ENCODE results near the gene AAMP. TPM values are rescaled to one million over a fixed set of nuclear protein-coding genes. Genes with fewer than 3 reads are reported as not detected.
"Not testable (repeated sequence)": the region's sequence is repeated elsewhere in the genome, so short reads cannot be mapped to it uniquely, and the experiment has no call there.

AAMP gene
- total RNA-seq, 2 donors from 2014 or later, result 96.1 to 137 TPM

DNA sequence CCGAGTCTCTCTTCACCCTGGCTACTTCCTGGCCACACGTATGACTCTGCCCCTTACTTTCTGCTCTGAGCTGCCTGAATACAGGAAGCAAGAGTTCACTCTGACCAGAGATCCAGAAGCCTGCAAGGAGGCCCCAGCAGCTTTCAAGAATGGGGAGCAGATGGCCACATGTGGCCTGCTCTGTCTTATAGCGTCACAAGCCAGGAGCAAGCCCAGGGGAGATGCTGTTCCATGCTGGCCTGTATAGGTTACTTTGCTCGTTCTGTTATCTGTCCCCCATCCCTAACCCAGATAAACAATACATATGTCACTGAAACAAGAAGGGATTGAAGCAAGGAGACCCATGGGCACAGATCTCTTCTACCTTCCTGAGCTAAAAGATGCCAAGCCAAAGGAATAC, 4.6 kb upstream of the AAMP start:
- H3K27me3 ChIP-seq, result no peaks in the 10 kb centered on the region
- H3K4me1 ChIP-seq, result peaks cover 24% of the 10 kb centered on the region
- H3K4me3 ChIP-seq, result no peak overlapping the region
- no peaks in the 10 kb centered on the region for H3K9me3 ChIP-seq
- DNase-seq, result no peak
- H3K36me3 ChIP-seq, result peaks cover 40% of the 10 kb centered on the region
- H3K27ac ChIP-seq, result peak overlapping the region; percentile 82
- intact Hi-C loops (cut with DNase I), result no loop called here
- peak overlapping the region in 1 of 2 donors; percentile 51 for H3K9ac ChIP-seq (ENCODE audit: low read depth in 2 of 2, low read length in 2 of 2)
- TF ChIP-seq, protein P1, sequence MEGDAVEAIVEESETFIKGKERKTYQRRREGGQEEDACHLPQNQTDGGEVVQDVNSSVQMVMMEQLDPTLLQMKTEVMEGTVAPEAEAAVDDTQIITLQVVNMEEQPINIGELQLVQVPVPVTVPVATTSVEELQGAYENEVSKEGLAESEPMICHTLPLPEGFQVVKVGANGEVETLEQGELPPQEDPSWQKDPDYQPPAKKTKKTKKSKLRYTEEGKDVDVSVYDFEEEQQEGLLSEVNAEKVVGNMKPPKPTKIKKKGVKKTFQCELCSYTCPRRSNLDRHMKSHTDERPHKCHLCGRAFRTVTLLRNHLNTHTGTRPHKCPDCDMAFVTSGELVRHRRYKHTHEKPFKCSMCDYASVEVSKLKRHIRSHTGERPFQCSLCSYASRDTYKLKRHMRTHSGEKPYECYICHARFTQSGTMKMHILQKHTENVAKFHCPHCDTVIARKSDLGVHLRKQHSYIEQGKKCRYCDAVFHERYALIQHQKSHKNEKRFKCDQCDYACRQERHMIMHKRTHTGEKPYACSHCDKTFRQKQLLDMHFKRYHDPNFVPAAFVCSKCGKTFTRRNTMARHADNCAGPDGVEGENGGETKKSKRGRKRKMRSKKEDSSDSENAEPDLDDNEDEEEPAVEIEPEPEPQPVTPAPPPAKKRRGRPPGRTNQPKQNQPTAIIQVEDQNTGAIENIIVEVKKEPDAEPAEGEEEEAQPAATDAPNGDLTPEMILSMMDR (IDR thresholded peaks at IDR 0.05), result no peak

DNA sequence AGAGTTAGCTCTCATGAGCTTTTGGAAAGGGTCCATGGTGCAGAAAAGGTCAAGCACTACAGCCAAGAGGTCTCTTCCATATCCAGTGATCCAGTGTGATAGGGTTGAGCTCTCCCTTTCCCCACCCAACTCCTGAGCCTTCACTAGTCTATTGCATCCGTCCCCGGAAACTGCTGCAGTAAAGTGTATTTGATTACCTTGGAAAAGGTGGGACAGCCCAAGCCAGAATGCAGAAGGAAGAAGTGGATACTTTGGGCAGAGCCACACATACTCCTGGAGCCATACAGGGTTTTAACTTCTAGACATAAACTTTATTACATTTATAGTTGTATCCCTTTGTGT, 3.9 kb upstream of the AAMP start:
- intact Hi-C loops (cut with DNase I), result no loop called here
- TF ChIP-seq, protein P1 (IDR thresholded peaks at IDR 0.05), result no peak
- Histone ChIP-seq H3K4me3 (no peak overlapping the region), H3K4me1 (peaks cover 24% of the 10 kb centered on the region), H3K9ac (ENCODE audit: low read depth in 2 of 2, low read length in 2 of 2) (peak overlapping the region in 1 of 2 donors; percentile 51), H3K27ac (peak overlapping the region; percentile 82), H3K9me3 (no peaks in the 10 kb centered on the region), H3K36me3 (peaks cover 32% of the 10 kb centered on the region), H3K27me3 (no peaks in the 10 kb centered on the region)
- DNase-seq, result peak; percentile 74

DNA sequence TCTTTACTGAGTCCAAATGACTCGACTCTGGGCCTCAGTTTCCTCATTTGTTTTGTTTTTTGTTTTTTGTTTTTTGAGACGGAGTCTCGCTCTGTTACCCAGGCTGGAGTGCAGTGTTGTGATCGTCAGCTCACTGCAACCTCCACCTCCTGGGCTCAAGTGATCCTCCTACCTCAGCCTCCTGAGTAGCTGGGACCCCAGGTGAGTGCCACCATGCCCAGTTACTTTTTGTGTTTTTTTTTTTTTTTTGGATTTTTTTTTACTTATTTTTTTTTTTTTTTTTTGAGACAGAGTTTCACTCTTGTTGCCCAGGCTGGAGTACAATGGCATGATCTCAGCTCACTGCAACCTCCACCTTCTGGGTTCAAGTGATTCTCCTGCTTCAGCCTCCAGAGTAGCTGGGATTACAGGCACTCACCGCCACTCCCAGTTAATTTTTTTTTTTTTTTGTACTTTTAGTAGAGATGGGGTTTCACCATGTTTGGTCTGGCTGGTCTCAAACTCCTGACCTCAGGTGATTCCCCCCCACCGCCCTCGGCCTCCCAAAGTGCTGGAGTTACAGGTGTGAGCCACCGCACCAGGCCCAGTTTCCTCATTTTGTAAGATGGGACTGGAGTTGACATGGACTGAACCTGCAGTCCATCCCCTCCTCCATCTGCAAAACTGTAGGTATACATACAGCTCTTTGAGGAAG, 3.4 kb upstream of the AAMP start:
- intact Hi-C loops (cut with DNase I); H3K27me3 ChIP-seq; H3K4me3 ChIP-seq; H3K9me3 ChIP-seq; DNase-seq: not testable (repeated sequence)
- Histone ChIP-seq H3K27ac (peak overlapping the region; percentile 82), H3K4me1 (peaks cover 24% of the 10 kb centered on the region), H3K36me3 (peaks cover 27% of the 10 kb centered on the region), H3K9ac (ENCODE audit: low read depth in 2 of 2, low read length in 2 of 2) (peak overlapping the region in 1 of 2 donors; percentile 95)

DNA sequence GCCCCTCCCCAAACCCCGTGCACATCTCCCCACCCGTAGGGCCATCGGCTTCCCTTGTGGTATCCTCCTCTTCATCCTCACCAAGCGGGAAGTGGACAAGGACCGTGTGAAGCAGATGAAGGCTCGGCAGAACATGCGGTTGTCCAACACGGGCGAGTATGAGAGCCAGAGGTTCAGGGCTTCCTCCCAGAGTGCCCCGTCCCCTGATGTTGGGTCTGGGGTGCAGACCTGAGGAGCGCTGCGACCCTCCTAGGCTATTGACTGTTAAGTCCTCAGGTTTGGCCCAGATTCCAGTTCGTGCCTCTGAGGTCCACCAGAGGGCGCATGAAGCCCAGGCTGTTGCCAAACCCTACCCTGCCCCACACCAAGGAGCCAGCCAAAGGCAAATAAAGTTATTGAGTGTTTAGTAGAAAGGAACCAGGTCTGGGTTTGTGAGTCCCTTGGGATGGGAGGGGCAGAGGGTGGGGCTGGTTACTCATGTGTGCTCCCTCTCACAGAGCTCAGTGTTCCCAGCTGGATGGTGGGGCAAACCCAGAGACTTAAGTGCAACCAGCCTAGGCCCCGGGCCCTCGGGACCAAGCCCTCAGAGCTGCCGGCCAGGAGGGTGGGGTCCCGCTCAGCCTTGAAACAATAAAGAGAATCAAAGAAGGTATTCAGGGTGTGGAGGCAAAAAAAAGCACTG, 2.7 kb upstream of the AAMP start:
- intact Hi-C loops (cut with DNase I), result no loop called here
- DNase-seq, result peak; percentile 96
- H3K27ac ChIP-seq, result peak overlapping the region; percentile 82
- TF ChIP-seq, protein P1 (IDR thresholded peaks at IDR 0.05), result peak; percentile 85
- peaks cover 25% of the 10 kb centered on the region for H3K36me3 ChIP-seq
- no peaks in the 10 kb centered on the region for H3K27me3 ChIP-seq
- H3K9ac ChIP-seq (ENCODE audit: low read depth in 2 of 2, low read length in 2 of 2), result peak overlapping the region; percentile 45 to 95
- no peaks in the 10 kb centered on the region for H3K9me3 ChIP-seq
- H3K4me3 ChIP-seq, result no peak overlapping the region
- peaks cover 24% of the 10 kb centered on the region for H3K4me1 ChIP-seq

DNA sequence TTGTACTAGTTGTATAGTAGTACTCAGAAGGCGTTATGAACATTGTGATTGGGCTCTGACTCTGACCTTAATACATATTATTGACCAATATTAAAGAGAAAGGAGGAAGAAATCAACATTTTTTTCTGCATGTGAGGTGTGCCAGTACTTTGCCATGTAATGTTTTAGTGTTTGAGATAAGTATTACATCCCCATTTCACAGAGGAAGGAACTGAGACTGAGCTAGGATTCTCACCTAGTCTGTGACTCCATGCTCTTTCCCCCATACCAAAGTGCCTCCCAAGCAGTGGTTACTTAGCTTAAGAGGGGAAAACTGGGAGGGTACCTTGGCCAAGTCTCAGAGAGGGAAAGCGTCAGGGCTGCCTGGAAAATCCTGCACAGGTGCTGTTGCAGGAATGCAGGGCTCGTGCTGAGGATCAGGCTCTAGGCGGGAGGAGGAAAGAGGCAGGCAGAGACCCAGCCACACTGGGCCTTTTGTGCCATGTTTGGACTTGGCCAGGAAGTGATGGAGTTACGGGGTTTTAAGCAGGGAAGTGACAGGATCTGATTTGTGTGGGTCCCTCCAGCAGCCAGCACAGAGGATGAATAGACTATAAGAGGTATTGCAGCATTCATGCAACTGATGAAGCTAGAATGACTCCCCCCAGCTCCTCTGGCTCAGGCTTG, 2.1 kb upstream of the AAMP start:
- Histone ChIP-seq H3K36me3 (peaks cover 22% of the 10 kb centered on the region), H3K9ac (ENCODE audit: low read depth in 2 of 2, low read length in 2 of 2) (peak overlapping the region; percentile 45 to 95), H3K4me3 (peak overlapping the region; percentile 81), H3K4me1 (peaks cover 24% of the 10 kb centered on the region), H3K27me3 (no peaks in the 10 kb centered on the region), H3K9me3 (no peaks in the 10 kb centered on the region), H3K27ac (peak overlapping the region; percentile 82)
- TF ChIP-seq, protein P1 (IDR thresholded peaks at IDR 0.05), result no peak
- intact Hi-C loops (cut with DNase I), result no loop called here
- DNase-seq, result no peak

Data from colonic mucosa (tissue), 4 donors.